Myocyte (in vitro differentiated cells): ENCODE results near the gene F11. TPM values are rescaled to one million over a fixed set of nuclear protein-coding genes. Genes with fewer than 3 reads are reported as not detected.
A peak's percentile ranks its signal among the peaks of the same experiment; 100 is the strongest.
"Not testable (repeated sequence)": the region's sequence is repeated elsewhere in the genome, so short reads cannot be mapped to it uniquely, and the experiment has no call there.

ENCODE experiments used
- DNase-seq: peaks from one replicate; pipeline ENCODE4 v3.0.0-alpha.2; 2012; ENCODE audit warnings: low read depth
- polyA plus RNA-seq: library from polyadenylated mRNA; unstranded; fragments of >200 nt; gene quantifications from one replicate; pipeline ENCODE4 v1.2.1, GENCODE V29; 2012; ENCODE audit warnings: missing spikeins
- total RNA-seq: library from RNA; depleted of rRNA; stranded (reverse); fragments of >200 nt; gene quantifications from 2 replicates; pipeline ENCODE4 v1.2.3, GENCODE V29; 2014

The F11 gene
- not detected in 2 replicates for total RNA-seq
- polyA plus RNA-seq, result not detected

GRCh38 chr4:186265683-186266652, at the start of gene F11:
Gene F11 (plus strand): TSS chr4:186266189. CDS start chr4:186267137, 948 bp downstream.
- no peak for DNase-seq

- peak; percentile 25 for DNase-seq
These were observed 49.4 kb upstream of the F11 start for GRCh38 chr4:186216465-186217024.

- DNase-seq, result no peak
These were observed 48.2 kb upstream of the F11 start for GRCh38 chr4:186217733-186218293.

- DNase-seq, result no peak
These were observed 44.4 kb upstream of the F11 start for GRCh38 chr4:186221624-186222023.

- DNase-seq, result no peak
These were observed 40.1 kb upstream of the F11 start for GRCh38 chr4:186225848-186226247.

- no peak for DNase-seq
These were observed 39.3 kb upstream of the F11 start for GRCh38 chr4:186226521-186227189.

- peak; percentile 44 for DNase-seq
These were observed 38.8 kb upstream of the F11 start, which contains the start of gene KLKB1 for GRCh38 chr4:186227221-186227620. Gene KLKB1 (plus strand): TSS chr4:186227507. CDS start chr4:186228196, 689 bp downstream.

GRCh38 chr4:186227744-186228513, 38.1 kb upstream of the F11 start:
- DNase-seq, result no peak

- DNase-seq, result no peak
These were observed 37.5 kb upstream of the F11 start for GRCh38 chr4:186228514-186228894.

GRCh38 chr4:186234367-186234766, 31.6 kb upstream of the F11 start:
- no peak for DNase-seq

GRCh38 chr4:186236126-186236525, 29.9 kb upstream of the F11 start:
- no peak for DNase-seq

GRCh38 chr4:186240452-186240847, 25.5 kb upstream of the F11 start:
- DNase-seq, result no peak

GRCh38 chr4:186240848-186241491, 25.0 kb upstream of the F11 start:
- no peak for DNase-seq

GRCh38 chr4:186241616-186242015, 24.4 kb upstream of the F11 start:
- no peak for DNase-seq

- not testable (repeated sequence) for DNase-seq
These were observed 24.0 kb upstream of the F11 start for GRCh38 chr4:186242031-186242430.

- no peak for DNase-seq
These were observed 22.7 kb upstream of the F11 start for GRCh38 chr4:186243331-186243730.

- DNase-seq, result no peak
These were observed 21.2 kb upstream of the F11 start for GRCh38 chr4:186244835-186245234.

GRCh38 chr4:186247062-186247752, 18.8 kb upstream of the F11 start:
- not testable (repeated sequence) for DNase-seq

- DNase-seq, result no peak
These were observed 17.3 kb upstream of the F11 start for GRCh38 chr4:186248643-186249042.
